Left forelimb (tissue), 1 donor: Measurements from ENCODE around the gene PLEKHG4.
A peak's percentile ranks its signal among the peaks of the same experiment; 100 is the strongest.

Experiments
- DNase-seq: peaks from one replicate; pipeline ENCODE4 v3.0.0-alpha.2; 2018; ENCODE audit warnings: low spot score

The PLEKHG4 gene

DNA sequence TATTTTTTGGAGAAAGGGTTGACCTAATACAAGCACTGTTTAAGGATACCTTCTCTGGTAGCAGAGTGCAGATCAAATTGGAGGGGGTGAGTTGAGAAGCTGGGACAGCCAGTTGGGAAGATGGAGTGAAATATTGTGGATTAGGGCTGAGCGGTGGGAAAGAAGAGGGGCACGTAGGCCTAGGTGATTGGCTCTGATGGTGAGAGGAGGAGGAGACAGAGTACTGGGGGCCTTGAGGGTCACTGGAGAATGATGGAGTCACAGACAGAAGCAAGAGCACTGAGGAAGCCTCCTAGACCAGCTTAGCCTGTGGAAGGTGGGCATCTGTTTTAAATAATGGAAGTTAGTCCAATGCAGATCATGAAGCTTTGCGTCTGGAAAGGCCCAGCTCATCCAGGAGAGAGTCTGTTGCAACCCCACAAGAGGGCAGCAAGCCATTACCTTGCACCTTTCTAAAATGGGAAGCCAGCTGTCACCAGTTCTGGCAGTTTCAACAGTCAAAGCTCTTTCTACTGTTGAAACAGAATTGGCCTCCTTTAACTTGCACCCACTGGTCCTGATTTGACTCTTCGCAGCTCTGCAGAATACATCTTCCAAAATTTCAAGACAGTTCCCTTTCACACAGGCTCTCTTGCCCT lies 18.8 kb upstream of the PLEKHG4 start:
- peak; percentile 58 for DNase-seq

DNA sequence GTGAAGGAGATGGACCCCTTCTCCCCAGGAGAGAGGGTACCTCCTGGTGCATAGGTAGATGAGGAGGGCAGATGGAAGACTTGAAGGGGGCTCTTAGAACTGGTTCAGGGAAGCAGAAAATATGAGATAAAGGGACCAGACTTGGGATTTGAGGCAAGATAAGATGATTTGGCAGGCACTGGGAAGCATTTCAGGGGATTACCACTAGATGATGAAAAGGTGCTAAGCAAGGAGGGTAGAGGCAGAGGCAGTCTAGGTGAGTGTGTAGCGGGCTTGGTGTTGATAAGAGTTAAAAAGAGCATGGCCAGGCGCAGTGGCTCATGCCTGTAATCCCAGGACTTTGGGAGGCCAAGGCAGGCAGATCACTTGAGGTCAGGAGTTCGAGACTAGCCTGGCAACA lies 16.1 kb upstream of the PLEKHG4 start:
- no peak for DNase-seq

DNA sequence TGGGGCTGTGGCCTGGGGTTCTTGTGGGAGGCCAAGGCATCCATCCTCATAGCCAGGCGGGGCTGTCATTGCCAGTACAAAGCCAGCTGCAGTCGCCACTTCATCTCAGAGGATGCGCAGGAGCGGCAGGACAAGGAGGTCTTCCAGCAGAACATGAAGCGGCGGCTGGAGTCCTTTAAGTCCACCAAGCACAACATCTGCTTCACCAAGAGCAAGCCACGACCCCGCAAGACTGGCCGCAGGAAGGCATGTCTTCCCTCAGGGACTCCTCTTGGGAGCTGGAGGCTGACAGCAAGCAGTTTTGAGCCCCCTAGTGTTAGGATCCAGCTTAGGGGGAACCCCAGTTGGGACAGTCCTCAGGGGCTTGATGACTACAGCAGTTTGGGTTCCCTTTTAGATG lies 15.1 kb upstream of the PLEKHG4 start:
- no peak for DNase-seq

DNA sequence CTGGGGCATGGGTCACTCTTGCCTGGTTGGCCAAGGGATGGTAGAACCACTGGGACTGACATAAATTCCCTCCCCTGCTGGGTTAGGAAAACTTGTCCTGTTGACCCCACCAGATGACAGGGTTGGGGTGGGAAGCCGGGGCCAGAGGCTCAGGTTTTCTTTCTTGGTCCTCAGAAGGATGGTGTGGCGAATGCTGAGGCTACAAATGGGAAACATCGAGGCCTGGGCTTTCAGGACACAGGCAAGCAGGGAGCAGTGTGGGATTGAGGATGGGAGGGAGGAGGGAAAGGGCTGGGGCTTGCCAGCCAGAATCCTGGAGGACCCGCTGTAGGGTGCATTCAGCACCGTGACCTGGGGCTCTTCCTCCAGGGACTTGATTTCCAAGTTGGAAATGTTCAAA lies 14.5 kb upstream of the PLEKHG4 start:
- DNase-seq, result no peak

DNA sequence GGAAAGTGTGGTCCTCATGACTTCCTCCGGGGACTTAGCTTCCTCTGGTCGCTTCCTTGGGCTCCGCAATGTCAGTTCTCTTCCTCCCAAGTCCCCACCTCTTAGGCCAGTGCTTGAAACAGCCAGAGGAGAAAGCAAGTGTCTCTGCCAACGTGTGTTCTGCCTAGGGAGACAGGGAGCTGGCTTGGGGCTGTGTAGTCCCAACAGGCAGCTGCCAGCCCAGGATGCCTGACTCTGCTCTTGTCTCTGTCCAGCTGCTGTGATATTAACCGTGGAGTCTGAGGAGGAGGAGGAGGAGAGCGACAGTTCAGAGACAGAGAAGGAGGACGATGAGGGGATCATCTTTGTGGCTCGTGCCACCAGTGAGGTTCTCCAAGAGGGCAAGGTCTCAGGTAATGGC lies 13.5 kb upstream of the PLEKHG4 start:
- DNase-seq, result peak; percentile 46

DNA sequence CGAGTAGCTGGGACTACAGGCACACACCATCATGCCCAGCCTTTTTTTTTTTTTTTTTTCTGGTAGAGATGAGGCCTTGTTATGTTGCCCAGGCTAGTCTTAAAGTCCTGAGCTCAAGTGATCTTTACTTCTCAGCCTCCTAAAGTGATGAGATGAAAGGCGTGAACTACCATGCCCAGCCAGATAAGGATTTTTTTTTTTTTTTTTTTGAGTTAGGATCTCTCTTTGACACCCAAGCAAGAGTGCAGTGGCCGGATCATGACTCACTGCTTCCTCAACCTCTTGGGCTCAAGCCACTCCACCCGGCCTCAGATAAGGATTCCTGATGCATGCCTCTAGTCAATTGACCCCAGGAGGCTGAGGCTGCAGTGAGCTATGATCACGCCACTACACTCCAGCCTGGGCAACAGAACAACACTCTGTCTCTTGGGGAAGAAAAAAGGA lies 11.2 kb upstream of the PLEKHG4 start:
- no peak for DNase-seq

DNA sequence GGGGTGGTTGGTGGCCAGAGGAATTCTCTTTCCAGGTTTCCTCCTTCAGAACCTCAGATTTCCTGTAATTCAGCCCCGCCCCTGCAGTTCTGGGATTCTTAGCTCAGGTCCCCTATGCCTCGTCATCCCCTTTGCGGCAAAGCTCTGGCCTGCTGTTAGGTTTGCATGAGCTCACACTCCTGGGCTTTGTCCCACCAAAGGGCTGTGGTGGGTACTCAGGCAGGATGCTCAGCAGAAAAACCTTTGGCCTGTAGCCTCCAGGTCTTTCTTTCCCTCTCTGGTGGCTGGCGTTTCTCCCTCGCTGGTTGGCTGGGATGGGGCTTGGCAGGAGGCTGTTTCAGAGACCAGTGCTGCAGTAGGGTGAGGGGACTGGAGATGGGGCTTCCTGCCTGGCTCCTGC lies 9.6 kb upstream of the PLEKHG4 start:
- no peak for DNase-seq

DNA sequence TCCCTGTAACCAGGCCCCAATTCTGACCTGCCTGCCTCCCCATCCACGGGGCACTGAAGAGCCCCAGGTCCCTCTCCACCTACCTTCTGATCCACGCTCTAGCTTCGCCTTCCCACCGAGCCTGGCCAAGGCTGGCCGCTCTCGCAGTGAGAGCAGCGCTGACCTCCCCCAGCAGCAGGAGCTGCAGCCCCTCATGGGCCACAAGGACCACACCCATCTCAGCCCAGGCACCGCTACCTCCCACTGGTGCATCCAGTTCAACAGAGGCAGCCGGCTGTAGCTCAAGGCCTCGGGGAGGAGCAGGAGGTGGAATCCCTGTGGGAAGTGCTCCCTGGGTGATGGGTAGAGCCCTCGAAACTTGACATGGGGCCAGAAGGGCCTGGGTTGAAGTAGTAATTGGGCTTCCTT lies 8.4 kb upstream of the PLEKHG4 start:
- no peak for DNase-seq

DNA sequence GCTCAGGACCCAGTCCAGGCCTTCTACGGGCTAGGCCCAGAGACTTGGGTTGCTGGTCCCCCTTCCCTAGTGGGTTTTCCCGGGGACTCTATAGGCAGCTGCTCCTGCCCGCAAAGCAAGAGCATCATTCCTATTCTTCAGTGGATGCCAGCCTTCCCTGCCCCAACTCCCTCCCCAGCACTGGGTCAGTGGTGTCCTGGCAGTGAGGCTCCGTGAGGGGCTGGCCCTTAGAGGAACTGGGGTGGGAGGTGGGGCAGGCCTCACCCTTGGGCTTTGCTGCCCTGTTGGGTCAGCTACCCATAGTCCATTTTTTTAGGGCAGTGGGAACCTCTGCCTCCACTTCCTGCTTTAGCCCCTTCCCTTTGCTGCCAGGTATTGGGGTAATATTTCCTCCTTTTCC lies 7.9 kb upstream of the PLEKHG4 start:
- DNase-seq, result no peak

DNA sequence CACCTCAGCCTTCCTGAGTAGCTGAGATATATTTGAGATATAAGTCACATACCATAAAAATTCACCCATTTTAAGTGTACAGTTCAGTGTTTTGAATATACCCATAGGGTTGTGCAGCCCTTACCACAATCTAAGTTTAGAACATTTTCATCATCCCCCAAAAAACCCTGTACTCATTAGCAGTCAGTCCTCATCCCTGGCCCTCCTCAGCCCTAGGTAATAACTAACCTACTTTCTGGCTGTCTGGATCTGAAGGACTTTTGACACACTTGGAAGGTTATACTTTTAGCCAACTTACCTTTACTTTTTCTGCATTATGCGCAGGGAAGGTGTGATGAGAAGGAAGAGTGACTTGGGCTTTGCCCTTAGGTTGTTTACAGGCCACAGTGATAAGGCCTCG lies 4.0 kb upstream of the PLEKHG4 start:
- no peak for DNase-seq

DNA sequence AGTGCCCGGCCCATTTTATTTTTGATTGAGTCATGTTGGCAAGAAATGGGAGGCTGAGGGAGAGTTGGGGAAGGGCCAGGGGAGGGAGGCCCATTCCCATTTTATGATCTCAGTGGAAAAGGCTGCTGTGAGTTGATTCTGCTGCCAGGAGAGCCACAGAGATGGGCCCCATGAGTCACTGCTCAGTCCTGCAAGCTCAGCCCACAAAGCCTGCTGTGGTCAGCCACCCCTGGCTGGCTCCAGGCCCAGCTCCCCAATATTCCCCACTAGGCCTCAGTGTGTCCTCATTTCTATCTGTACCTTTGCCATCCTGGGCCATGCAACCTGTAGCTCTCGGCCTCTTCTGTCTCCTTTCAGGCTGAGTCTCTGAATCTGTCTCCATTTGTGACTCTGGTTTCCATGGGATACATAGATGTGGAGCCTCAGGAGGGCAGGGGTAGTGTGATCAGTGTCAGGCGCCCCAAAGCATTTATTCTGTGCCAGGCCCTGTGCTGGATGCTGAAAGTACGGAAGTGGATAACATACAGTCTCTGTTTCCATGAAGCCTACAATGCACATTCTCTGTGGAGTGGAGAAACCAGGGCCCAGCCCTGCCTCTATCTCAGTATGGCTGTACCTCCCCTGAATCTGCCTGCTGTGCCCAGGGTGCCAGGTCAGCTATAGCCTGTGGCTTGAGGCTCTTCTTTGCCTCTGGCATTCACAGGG lies 1.9 kb upstream of the PLEKHG4 start:
- no peak for DNase-seq

DNA sequence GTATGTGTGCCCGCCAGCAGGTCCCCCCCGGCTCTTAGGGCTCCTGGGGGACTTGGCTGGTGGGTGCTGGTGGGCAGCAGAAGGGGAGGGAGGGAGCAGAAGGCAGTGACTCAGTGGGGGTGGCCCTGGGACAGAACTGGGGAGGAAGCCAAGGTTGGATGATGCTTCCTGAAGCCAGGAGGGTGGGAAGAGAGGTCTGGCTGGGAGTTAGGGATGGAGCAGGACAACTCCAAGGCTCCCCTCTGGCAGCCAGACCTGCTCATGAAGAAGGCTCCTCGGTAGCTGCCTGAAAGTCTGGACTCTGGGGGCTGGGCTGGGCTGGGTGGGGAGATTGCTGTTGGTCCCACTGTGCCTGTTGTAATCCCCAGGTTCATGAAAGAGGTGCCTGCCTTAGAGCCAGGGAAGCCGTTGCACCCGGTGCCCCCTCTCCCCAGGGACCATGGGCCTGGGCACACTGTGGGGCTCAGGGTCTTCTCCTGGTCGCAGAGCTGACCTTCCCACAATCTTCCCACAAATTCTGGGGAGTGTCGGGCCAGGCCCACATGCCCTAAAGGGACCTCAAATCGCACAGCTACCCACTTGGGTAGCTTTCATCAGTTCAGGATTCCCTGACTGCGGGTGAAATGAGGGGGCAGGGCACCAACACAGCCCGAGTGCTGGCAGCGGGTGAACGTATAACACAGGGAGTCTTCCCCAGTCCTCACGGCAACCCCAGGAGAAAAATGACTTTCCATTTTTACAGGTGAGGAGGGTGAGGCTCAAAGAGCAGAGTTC lies 1.1 kb upstream of the PLEKHG4 start:
- DNase-seq, result no peak

DNA sequence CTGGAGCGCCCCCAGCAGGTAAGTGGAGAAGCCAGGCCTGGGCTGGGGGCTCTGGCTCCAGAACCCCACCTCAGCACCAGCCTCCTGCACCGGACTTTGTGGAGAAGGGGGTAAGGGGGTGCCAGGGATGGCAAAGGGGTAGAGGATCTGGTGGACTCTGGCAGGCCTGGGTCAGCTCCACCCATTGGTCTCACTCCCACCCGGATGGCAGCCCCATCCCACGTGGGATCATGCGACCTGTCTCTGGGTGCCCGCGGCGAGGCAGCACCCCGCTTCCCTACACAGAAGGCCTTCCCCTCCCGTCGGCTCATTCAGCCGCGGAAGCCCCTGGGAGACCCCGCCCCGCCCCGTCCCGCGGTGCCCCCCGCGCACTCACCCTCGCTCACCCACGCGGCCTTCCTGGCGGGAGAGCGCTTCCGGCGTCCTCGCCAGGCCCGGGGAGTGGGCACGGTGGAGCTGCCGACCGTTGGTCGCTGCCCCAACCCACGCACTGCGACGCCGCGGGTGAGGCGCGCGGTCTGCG lies 498 bp upstream of the PLEKHG4 start:
- no peak for DNase-seq

DNA sequence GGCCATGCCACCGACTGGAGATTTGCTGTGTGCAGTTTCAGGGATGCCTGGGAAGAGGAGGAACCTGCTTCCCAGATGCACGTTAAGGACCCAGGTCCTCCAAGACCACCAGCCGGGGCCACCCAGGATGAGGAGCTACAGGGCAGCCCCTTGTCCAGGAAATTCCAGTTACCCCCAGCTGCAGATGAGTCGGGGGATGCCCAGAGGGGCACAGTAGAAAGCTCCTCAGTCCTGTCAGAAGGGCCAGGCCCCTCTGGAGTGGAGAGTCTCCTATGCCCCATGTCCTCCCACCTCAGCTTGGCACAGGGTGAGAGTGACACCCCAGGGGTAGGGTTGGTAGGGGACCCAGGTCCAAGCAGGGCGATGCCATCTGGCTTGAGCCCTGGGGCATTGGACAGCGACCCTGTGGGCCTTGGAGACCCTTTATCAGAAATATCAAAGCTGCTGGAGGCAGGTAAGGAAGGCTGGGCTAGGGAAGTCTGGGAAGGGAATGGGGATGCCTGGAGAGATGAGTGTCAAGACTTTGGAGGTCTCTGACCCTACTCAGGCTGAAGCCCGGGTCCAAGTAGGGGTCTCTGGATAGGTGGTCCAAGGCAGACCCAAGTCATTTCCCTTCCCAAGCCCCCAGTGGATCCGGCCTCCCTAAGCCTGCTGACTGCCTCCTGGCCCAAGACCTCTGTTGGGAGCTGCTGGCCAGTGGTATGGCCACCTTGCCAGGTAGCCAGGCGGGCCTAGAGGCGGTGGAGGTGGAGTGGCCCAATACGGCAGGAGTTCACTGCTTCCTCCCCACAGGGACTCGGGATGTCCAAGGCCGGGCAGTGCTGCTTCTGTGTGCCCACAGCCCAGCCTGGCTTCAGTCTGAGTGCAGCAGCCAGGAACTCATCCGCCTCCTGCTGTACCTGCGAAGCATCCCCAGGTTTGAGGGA lies 1.0 kb downstream of the PLEKHG4 start:
- DNase-seq, result no peak

DNA sequence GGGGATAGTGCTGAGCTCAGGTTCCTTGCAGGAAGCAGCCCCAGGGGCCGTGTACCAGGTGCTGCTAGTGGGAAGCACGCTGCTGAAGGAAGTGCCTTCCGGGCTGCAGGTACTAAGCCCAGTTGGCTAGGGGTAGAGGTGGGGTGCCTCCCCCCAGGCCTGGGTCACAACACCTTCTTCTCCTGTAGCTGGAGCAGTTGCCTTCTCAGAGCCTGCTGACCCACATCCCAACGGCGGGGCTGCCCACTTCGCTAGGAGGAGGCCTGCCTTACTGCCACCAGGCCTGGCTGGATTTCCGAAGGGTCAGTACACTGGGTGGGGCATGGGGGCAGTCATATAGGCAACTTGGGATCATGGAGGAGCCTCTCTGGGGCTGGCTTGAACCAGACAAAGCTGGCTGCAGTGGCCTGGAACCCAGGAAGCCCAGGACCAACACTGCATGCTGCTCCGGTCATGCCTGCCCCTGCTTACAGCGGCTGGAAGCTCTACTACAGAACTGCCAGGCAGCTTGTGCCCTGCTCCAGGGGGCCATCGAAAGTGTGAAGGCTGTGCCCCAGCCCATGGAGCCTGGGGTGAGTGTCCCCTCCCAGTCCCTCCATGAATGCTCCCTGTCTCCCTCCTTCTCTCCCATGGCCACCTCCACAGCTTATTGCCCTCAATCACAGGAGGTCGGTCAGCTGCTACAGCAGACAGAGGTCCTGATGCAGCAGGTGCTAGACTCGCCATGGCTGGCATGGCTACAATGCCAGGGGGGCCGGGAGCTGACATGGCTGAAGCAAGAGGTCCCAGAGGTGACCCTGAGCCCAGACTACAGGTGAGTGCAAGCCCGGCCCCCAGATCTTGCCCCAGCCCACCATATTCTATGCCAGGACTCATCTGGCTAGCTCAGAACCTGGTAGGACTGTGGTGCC lies 2.5 kb downstream of the PLEKHG4 start:
- no peak for DNase-seq

DNA sequence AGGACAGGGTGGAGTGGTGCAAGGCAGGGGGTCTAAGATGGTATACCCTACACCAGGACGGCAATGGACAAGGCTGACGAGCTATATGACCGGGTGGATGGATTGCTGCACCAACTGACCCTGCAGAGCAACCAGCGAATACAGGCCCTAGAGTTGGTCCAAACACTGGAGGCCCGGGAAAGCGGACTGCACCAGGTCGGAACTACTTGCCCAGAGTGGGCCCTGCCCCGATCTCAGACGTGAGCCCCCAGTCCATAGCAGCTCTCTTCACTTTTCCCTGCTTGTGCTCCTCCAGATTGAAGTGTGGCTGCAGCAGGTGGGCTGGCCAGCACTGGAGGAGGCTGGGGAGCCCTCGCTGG lies 3.1 kb downstream of the PLEKHG4 start:
- no peak for DNase-seq

DNA sequence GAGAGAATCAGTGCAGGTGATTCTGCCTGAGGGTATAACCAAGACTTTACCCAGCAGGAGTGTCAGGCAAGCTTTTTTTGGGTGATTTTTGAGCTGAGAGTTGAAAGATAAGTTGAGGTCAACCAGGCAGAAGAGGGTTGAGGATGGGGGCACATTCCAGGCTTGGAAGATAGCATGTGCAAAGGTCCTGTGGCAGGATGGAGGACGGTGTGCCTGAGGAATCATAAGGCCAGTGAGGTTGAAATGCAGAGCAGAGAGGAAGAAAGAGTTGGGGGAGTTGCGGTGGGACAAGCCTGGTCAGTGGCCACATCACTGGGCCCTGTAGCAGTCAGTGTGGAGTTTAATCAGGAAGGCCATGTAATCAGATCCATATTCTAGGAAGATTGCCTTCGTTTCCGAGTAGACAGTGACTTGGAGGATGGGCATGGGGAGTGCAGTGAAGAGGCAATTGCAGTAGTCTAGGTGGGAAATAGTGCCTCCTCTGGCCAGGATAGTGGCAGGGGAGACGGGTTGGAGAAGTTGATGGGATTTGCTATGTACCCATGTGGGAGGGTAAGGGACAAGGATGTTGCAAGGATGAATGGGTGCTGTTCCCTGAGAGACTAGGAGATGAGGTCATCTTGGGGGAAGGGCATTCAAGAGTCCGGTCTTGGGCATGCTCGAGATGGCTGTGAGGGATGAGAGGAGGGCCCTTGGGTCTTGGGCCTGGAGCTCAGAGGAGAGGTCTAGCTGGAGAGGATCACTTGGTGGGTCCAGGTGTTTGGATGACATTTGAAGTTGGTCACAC lies 3.9 kb downstream of the PLEKHG4 start:
- no peak for DNase-seq

DNA sequence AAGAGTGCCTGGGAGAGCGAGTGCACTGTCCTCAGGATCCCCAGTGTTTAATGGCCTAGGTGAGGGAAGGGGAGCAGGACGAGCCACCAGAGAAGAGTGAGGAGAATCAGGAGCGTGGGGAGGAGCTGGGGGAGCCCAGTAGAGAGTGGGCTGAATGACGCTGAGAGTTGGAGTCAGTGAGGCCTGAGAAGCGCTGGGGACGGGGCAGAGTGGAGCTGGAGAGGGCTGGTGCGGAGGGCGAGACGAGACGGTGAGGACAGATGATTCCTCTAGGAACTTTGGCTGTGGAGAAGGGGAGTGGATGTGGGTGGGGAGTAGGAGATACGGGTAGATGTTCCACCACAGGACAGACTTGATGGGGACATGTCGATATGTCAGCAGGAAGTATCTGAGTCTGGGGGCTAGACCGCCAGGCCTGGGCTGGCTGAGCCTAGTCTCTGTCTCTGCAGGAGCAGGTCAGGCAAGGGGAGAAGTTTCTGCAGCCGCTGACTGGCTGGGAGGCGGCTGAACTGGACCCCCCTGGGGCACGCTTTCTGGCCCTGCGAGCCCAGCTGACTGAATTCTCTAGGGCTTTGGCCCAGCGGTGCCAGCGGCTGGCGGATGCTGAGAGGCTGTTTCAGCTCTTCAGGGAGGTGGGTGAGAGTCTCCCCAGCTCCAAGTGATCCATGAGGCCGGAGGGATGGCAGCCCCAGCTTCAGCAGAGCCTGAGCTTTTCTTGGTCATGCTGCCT lies 4.7 kb downstream of the PLEKHG4 start:
- no peak for DNase-seq
